HG02763 (cell line): ENCODE data around the gene NPPA.
"Not testable (repeated sequence)": the region's sequence is repeated elsewhere in the genome, so short reads cannot be mapped to it uniquely, and the experiment has no call there.

Source experiments
- ATAC-seq: cut with Tn5 transposase; IDR thresholded peaks from one replicate; pipeline ENCODE4 v1.9.1; 2021; ENCODE audit warnings: mild to moderate bottlenecking, moderate library complexity; ENCODE audit not compliant: unreplicated experiment

The NPPA gene

GRCh38 chr1:11847667-11848372, at the start of gene NPPA:
Gene NPPA, minus strand, starts transcription at chr1:11847783. Its CDS starts 99 bp downstream, at chr1:11847684.
- no peak for ATAC-seq

DNA sequence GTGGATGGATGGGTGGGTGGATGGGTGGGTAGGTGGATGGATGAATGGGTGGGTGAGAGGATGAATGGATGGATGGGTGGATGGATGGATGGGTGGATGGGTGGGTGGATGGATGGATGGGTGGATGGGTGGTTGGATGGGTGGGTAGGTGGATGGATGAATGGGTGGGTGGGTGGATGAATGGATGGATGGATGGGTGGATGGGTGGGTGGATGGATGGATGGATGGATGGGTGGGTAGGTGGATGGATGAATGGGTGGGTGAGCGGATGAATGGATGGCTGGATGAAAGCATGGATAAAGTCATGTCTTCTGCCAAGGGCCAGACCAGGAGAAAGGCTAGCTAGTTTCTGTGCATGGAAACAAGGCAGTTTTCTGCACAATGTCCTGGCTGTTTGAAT, 46.9 kb upstream of the NPPA start:
- ATAC-seq, result not testable (repeated sequence)

DNA sequence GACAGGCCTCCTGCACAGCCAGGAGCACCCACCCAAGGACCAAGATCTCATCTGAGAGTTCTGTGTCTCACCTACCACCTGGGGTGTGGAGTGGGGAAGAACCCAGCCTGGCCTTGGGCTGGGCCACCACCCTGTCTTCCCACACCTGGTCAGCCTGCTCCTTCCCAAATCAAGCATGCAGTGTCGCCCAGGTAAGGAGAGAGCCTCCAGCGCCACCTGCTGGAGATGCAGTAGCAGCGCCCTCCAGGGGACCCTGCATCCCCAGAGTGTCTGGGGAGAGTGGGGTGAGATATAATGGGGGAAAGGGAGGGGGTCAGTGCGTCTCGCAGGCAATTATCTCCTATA, 46.3 kb upstream of the NPPA start:
- no peak for ATAC-seq

DNA sequence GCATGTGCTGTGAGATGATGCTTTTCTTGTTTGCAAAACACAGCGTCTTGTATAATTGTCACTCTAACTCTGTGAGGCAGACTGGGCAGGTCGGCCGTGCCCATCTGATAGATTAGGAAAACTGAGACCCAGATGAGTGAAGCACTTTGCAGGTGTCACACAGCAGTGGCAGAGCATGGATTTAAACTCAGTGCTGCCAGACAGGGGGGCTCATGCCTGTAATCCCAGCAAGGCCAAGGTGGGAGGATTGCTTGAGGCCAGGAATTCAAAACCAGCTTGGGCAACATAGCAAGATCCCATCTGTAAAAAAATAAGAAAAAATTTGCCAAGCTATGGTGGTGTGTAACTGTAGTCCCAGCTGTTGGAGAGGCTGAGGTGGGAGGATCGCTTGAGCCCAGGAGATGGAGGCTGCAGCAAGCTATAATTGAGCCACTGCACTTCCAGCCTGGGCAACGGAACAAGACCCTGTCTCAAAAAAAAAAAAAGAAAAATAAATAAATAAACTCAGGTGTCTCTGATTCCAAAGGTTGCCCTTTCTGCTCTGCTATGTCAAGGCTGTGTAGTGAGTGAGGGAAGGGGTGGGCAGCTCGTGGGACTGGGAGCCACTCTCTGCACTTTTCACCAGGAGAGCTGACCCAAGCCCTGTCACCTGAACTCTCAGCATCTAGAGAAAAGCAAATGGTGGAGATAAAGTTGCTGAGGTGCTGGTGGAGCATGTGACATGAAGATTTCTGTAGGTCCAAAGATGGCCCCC, 44.0 kb upstream of the NPPA start:
- no peak for ATAC-seq

- no peak for ATAC-seq
Observed at GRCh38 chr1:11888877-11889208, 41.3 kb upstream of the NPPA start.

GRCh38 chr1:11888206-11888876, 40.8 kb upstream of the NPPA start:
- ATAC-seq, result no peak

DNA sequence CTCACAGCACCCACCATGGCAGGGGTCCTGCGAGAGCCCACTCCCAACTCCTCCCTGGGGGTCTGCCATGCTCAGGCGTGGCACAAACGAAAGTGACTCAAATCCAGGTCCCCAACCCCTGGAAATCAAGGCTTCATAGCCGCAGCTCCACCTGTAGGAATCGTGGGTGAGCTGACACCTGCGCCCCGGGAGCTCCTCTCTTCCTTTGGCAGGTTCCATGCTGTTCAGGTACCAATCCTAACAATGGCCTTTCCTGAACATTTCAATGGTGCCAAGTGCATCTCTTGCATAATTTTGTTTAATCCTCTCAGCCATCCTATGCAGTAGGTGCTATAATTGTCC, 40.1 kb upstream of the NPPA start:
- ATAC-seq, result no peak

- ATAC-seq, result no peak
Observed at GRCh38 chr1:11886986-11887665, 39.5 kb upstream of the NPPA start.

DNA sequence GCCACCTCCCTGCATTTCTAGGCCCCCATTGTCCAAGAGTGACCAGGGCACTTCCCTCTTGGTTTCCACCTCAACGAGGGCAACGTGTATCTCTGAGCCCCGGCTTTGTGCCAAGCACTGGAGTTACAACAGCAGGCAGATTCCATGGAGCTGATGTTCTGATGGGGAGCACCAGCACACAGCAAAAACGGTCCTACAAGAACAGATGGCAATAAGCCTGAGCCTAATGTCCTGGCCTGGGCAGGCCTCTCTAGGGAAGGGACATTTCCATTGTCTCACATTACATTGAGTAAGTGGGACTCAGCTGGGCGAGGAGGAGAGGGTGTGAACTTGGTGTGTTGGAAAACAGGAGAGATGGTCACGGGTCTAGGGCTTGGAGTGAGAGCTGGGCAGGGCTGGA, 38.3 kb upstream of the NPPA start:
- ATAC-seq, result no peak

GRCh38 chr1:11882814-11883538, 35.4 kb upstream of the NPPA start:
- no peak for ATAC-seq

GRCh38 chr1:11881749-11882441, 34.3 kb upstream of the NPPA start:
- no peak for ATAC-seq

- no peak for ATAC-seq
Observed at GRCh38 chr1:11880911-11881748, 33.5 kb upstream of the NPPA start.

DNA sequence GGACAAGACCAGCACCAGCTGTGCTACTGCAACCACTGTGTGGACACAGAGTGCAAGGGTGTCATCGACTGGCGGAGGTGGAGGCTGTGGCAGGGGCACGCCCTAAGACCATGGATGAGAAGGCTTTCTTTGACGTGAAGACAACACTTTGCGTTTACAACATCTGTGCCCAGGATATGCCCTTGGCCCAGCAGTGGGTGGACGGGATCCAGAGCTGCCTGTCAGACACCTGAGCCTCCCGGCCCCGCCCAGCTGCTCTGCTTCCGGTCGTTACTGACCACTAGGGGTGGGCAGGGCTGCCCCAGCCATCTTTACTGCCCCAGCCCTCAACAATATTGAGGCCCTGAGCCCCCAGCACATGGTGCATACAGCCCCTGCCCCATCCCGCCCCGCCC, 32.6 kb upstream of the NPPA start:
- no peak for ATAC-seq

DNA sequence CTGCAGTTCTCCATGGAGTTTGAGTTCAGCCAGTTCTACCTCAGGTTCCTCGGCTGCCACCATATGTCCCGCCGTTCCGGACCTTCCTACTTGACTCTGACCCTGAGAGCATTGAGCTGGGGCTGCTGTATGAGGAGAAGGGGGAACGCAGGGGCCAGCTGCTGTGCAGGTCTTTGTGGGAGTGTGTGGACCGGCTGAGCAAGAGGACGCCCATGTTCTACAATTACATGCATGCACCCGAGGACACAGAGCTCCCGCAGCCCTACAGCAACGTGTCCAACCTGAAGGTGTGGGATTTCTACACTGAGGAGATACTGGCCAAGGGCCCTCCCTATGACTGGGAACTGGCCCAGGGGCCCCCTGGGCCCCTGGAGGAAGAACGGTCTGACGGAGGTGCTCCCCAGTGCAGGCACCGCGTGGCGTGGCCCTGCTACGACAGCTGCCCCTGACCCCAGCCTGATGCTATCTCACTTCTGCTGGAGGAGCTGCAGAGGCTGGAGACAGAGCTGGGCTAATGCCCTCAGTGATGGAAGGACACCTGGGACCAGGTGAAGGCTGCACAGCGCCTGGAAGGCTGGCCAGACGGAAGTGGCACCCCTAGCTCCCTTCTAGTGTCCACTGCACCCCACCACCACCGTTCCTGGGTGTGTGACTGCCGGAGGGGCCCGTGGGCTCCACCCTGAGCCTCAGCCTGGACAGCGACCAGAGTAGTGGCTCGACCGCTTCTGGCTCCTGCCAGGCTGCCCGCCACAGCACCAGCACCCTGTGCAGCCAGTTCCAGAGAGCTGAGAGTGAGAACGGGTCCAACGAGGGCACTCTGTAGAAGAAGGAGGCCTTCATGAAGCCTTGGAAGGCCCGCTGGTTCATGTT, 32.0 kb upstream of the NPPA start:
- no peak for ATAC-seq

GRCh38 chr1:11878891-11879190, 31.3 kb upstream of the NPPA start:
- ATAC-seq, result no peak

- ATAC-seq, result no peak
Observed at GRCh38 chr1:11878081-11878890, 30.7 kb upstream of the NPPA start.

GRCh38 chr1:11877074-11877473, 29.5 kb upstream of the NPPA start:
- ATAC-seq, result no peak

DNA sequence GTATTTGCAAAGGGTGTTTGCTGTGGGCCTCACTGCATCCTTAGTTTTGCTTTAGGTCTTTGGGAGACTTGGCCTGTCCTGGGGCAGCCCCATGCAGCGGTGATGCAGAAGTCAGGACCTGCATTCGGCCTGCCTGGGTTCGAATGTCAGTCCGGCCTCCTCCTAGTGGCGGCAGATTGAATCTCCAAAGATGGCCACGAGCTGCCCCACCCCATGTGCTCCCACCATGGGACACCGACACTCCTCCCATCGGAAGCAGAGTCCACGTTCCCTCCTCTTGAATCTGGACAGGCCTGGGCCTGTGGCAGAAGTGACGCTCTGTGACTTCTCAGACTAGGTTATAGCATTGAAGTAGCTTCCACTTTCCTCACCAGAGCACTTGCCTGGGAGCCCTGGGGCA, 27.5 kb upstream of the NPPA start:
- ATAC-seq, result no peak
